Measurements from ENCODE around the gene RARS2.
"Not testable (repeated sequence)": the region's sequence is repeated elsewhere in the genome, so short reads cannot be mapped to it uniquely, and the experiment has no call there.

Gene RARS2

GRCh38 chr6:87589693-87590416 is at the start of gene RARS2, which contains the start of gene ORC3:
TSS of gene RARS2 (minus strand) at chr6:87589987. CDS start at chr6:87589957, 30 bp downstream.
TSS of gene ORC3 (plus strand) at chr6:87590135. CDS start at chr6:87590169, 34 bp downstream.
- peak; percentile 92 for DNase-seq (ENCODE audit: low read depth)

GRCh38 chr6:87639373-87639772 is 49.6 kb upstream of the RARS2 start:
- DNase-seq (ENCODE audit: low read depth): no peak

- no peak for DNase-seq (ENCODE audit: low read depth)
These were observed 47.3 kb upstream of the RARS2 start for GRCh38 chr6:87637106-87637505.

- no peak for DNase-seq (ENCODE audit: low read depth)
These were observed 46.5 kb upstream of the RARS2 start for GRCh38 chr6:87636315-87636714.

GRCh38 chr6:87633851-87634250 is 44.1 kb upstream of the RARS2 start:
- DNase-seq (ENCODE audit: low read depth): no peak

GRCh38 chr6:87630746-87631145 is 41.0 kb upstream of the RARS2 start:
- no peak for DNase-seq (ENCODE audit: low read depth)

GRCh38 chr6:87628881-87629280 is 39.1 kb upstream of the RARS2 start:
- no peak for DNase-seq (ENCODE audit: low read depth)

GRCh38 chr6:87628424-87628823 is 38.6 kb upstream of the RARS2 start:
- DNase-seq (ENCODE audit: low read depth): no peak

GRCh38 chr6:87623248-87623647 is 33.5 kb upstream of the RARS2 start:
- DNase-seq (ENCODE audit: low read depth): no peak

- DNase-seq (ENCODE audit: low read depth): no peak
These were observed 28.7 kb upstream of the RARS2 start for GRCh38 chr6:87618531-87618930.

GRCh38 chr6:87617405-87617804 is 27.6 kb upstream of the RARS2 start:
- no peak for DNase-seq (ENCODE audit: low read depth)

GRCh38 chr6:87613018-87613417 is 23.2 kb upstream of the RARS2 start:
- not testable (repeated sequence) for DNase-seq (ENCODE audit: low read depth)

- no peak for DNase-seq (ENCODE audit: low read depth)
These were observed 19.0 kb upstream of the RARS2 start for GRCh38 chr6:87608802-87609201.

GRCh38 chr6:87606199-87606598 is 16.4 kb upstream of the RARS2 start:
- DNase-seq (ENCODE audit: low read depth): no peak

- DNase-seq (ENCODE audit: low read depth): no peak
These were observed 10.8 kb upstream of the RARS2 start for GRCh38 chr6:87600576-87600975.

GRCh38 chr6:87590990-87591389 is 1.2 kb upstream of the RARS2 start:
- DNase-seq (ENCODE audit: low read depth): no peak

- no peak for DNase-seq (ENCODE audit: low read depth)
These were observed 662 bp upstream of the RARS2 start for GRCh38 chr6:87590417-87590880.

GRCh38 chr6:87588756-87589407 is 905 bp downstream of the RARS2 start:
- no peak for DNase-seq (ENCODE audit: low read depth)

- no peak for DNase-seq (ENCODE audit: low read depth)
These were observed 3.3 kb downstream of the RARS2 start for GRCh38 chr6:87586371-87587077.

GRCh38 chr6:87583822-87584221 is 6.0 kb downstream of the RARS2 start:
- no peak for DNase-seq (ENCODE audit: low read depth)

- DNase-seq (ENCODE audit: low read depth): no peak
These were observed 14.4 kb downstream of the RARS2 start for GRCh38 chr6:87575423-87575822.

GRCh38 chr6:87574237-87574804 is 15.5 kb downstream of the RARS2 start:
- DNase-seq (ENCODE audit: low read depth): no peak
